Ovary (tissue), 9 donors: ENCODE data around the gene HOXC13. TPM values are rescaled to one million over a fixed set of nuclear protein-coding genes. Genes with fewer than 3 reads are reported as not detected.

ENCODE experiments used
- DNase-seq, 5 donors: peaks; one replicate each; pipeline ENCODE4 v3.0.0-alpha.2; 2019 to 2020
- H3K27ac ChIP-seq, 2 donors: fragments of 200-600 bp; one replicate each; pipeline versions ENCODE4 v1.5.1 to v1.8.0; 2019 to 2022
- H3K27me3 ChIP-seq: fragments of 200-600 bp; one replicate; pipeline ENCODE4 v1.8.0; 2022
- H3K36me3 ChIP-seq: fragments of 200-600 bp; sonication (generic); one replicate; pipeline ENCODE4 v1.5.1; 2019
- H3K4me1 ChIP-seq: one replicate; pipeline ENCODE4 v1.8.1; 2013; ENCODE audit warnings: mild to moderate bottlenecking, moderate library complexity; ENCODE audit not compliant: insufficient read depth
- H3K4me3 ChIP-seq: fragments of 200-600 bp; sonication (generic); one replicate; pipeline ENCODE4 v1.5.1; 2017
- H3K9me3 ChIP-seq, 2 donors: fragments of 200-600 bp in 1 of 2; sonication (generic) in 1 of 2; one replicate each; pipeline versions ENCODE4 v1.5.1 to v1.8.1; 2013 to 2019; ENCODE audit warnings: mild to moderate bottlenecking in 1 of 2, moderate library complexity in 1 of 2
- CTCF ChIP-seq, 3 donors: fragments of 450-650 bp in 2 of 3; fragments of 200-600 bp in 1 of 3; IDR thresholded peaks; one replicate each; pipeline versions ENCODE4 v1.5.1 to v1.8.0; 2016 to 2022; ENCODE audit warnings: antibody characterized with exemption in 3 of 3, mild to moderate bottlenecking in 1 of 3
- EP300 ChIP-seq: sonication (generic); formaldehyde crosslinking; IDR thresholded peaks from one replicate; pipeline ENCODE4 v1.6.1; 2017; ENCODE audit warnings: antibody characterized with exemption
- POLR2A ChIP-seq: fragments of 450-650 bp; IDR thresholded peaks from one replicate; pipeline ENCODE4 v1.6.1; 2017; ENCODE audit warnings: antibody characterized with exemption, mild to moderate bottlenecking, moderate library complexity
- WGBS, 3 donors: extraction: QIAGEN DNeasy Blood & Tissue Kit in 1 of 3; methylation state at CpG; one replicate each; pipeline versions ENCODE4 v1.1.5 to v1.1.7; 2013 to 2017; 5-methylcytosine and 5-hydroxymethylcytosine counted together
- intact Hi-C, 4 donors: fragments of 100-400 bp; cut with DNase I; formaldehyde crosslinking; loops; one replicate each; pipeline versions ENCODE4 v1.11.0 to v1.15.1; 2022 to 2023
- polyA plus RNA-seq, 2 donors: library from polyadenylated mRNA; stranded (reverse); fragments of 200-250 nt in 1 of 2; fragments of 350-450 nt in 1 of 2; fragmentation: Illumina TruSeq in 1 of 2; extraction: RNeasy Lipid Tissue Mini Kit (QIAGEN cat#74804) in 1 of 2; gene quantifications; one replicate each; pipeline ENCODE4 v1.2.3, GENCODE V29; 2013 to 2014
- total RNA-seq, 7 donors: library from RNA; depleted of rRNA in 2 of 7; stranded (reverse); fragments of >200 nt in 2 of 7; fragmentation: NEBNext Ultra II Directional in 3 of 7; extraction: Animal tissue kit (Norgen Biotek cat#: 25700) in 3 of 7; gene quantifications; one replicate each; pipeline versions ENCODE4 v1.1.0 to v1.2.4, GENCODE V29; 2016 to 2023
- donor health status: DM: no; HTN: no; CAD: no; lungs with moderate emphysema.
- donor health status: DM: no; HTN: no; CAD: no.
- donor health status: Bipolar disorder and iron deficiency.
- donor health status: DM: yes; HTN: yes; CAD: no.
- donor health status: DM: no; HTN: no; CAD: no.
- donor health status: DM: yes; HTN: yes; CAD: no.

The HOXC13 gene
- total and polyA plus RNA-seq, 9 donors, result not detected

DNA sequence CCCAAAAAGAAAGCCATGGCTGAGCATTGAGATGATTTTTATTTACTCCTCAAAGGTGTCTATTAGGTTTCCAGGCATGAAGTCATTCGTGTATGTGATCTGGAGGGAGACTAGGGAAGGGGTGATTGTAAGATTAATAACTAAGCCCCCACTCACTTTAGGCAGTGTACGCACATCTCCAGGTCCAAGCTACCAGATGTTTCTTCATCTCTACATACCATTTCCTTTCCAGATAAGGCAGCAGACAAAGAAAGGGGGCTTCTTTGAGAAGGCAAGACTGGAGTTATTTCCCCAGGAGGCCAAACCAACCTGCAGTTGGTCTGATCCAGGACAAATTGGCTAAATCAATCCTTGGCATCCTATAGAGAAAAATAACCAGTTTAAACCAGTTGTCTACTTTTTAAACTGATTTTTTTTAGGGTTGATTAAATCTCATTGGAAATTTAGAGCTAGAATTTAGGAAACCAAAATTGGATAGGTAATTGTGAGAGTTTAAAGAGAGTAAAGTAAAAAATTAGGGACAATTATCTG lies 3.9 kb downstream of the HOXC13 start:
- TF ChIP-seq POLR2A, result no peak
- TF ChIP-seq EP300, result no peak
- TF ChIP-seq CTCF (IDR thresholded peaks at IDR 0.05), result no peak
- intact Hi-C loops, result no loop called here
- Histone ChIP-seq H3K27ac (no peak overlapping the region), H3K36me3 (no peaks in the 10 kb centered on the region), H3K4me3 (no peak overlapping the region), H3K9me3 (no peaks in the 10 kb centered on the region), H3K4me1 (no peaks in the 10 kb centered on the region), H3K27me3 (peaks cover 2% of the 10 kb centered on the region)
- 10 to 24% (median 13%) methylated on average over 2 of the region's 2 CpGs for WGBS, 3 donors
- no peak for DNase-seq

GRCh38 chr12:53944209-53944608 lies 5.6 kb downstream of the HOXC13 start:
- no peak for DNase-seq
- H3K4me3 ChIP-seq, result no peak overlapping the region
- WGBS, 3 donors, result 18 to 27% (median 25%) methylated on average over 4 of the region's 4 CpGs

GRCh38 chr12:53944907-53945847 lies 6.5 kb downstream of the HOXC13 start:
- no peak for DNase-seq
- Histone ChIP-seq H3K27me3 (peaks cover 3% of the 10 kb centered on the region), H3K36me3 (no peaks in the 10 kb centered on the region), H3K4me1 (no peaks in the 10 kb centered on the region), H3K27ac (no peak overlapping the region), H3K4me3 (no peak overlapping the region), H3K9me3 (no peaks in the 10 kb centered on the region)
- TF ChIP-seq EP300, result no peak
- WGBS, 3 donors, result 5 to 12% (median 5%) methylated on average over 51 of the region's 51 CpGs
- intact Hi-C loops, result no loop called here

More at GRCh38 chr12:53944209-53944608, 5.6 kb downstream of the HOXC13 start:
- TF ChIP-seq EP300 (no peak), CTCF (IDR thresholded peaks at IDR 0.05) (no peak), POLR2A (no peak)
- no peaks in the 10 kb centered on the region for H3K36me3 ChIP-seq
- no peaks in the 10 kb centered on the region for H3K9me3 ChIP-seq
- intact Hi-C loops, result no loop called here
- H3K4me1 ChIP-seq, result no peaks in the 10 kb centered on the region
- H3K27me3 ChIP-seq, result peaks cover 2% of the 10 kb centered on the region
- H3K27ac ChIP-seq, result no peak overlapping the region

GRCh38 chr12:53947743-53948142 lies 9.1 kb downstream of the HOXC13 start:
- H3K4me3 ChIP-seq, result no peak overlapping the region
- H3K4me1 ChIP-seq, result peaks cover 4% of the 10 kb centered on the region
- H3K36me3 ChIP-seq, result no peaks in the 10 kb centered on the region
- no peak for DNase-seq
- H3K27ac ChIP-seq, result no peak overlapping the region
- intact Hi-C loops, result no loop called here
- no peak for TF ChIP-seq CTCF (IDR thresholded peaks at IDR 0.05)
- no peak for TF ChIP-seq POLR2A
- no peak for TF ChIP-seq EP300
- H3K27me3 ChIP-seq, result peaks cover 7% of the 10 kb centered on the region
- H3K9me3 ChIP-seq, result no peaks in the 10 kb centered on the region
